AG04450 (cell line): ENCODE results near the gene PCA3. TPM values are rescaled to one million over a fixed set of nuclear protein-coding genes. Genes with fewer than 3 reads are reported as not detected.

ENCODE experiments used
- CTCF ChIA-PET: fragments of 300-600, 350-600 bp; formaldehyde crosslinking; extraction: SDS; loops from one replicate; lab custom pipeline; 2022; ENCODE audit warnings: antibody characterized with exemption, inconsistent platforms; lab: Charles Lee
- POLR2A ChIA-PET: fragments of 350-600 bp; formaldehyde crosslinking; extraction: SDS; loops from one replicate; lab custom pipeline; 2021; ENCODE audit warnings: antibody characterized with exemption, inconsistent platforms; lab: Yijun Ruan, JAX
- DNase-seq: peaks from one replicate; pipeline ENCODE4 v3.0.0-alpha.2; 2011; ENCODE audit warnings: low read depth, low spot score
- H3K27ac ChIP-seq: one replicate; pipeline ENCODE4 v1.5.1; 2012; ENCODE audit warnings: low read depth, low read length, control low read depth
- H3K27me3 ChIP-seq: one replicate; pipeline ENCODE4 v1.6.0; 2012; ENCODE audit warnings: low read length; ENCODE audit not compliant: control insufficient read depth, insufficient read depth
- H3K4me3 ChIP-seq: 2 replicates; pipeline ENCODE4 v1.5.1; 2011; ENCODE audit warnings: mild to moderate bottlenecking, low read depth, low read length, control low read depth
- H3K9me3 ChIP-seq: 2 replicates; pipeline ENCODE4 v1.5.1; 2012; ENCODE audit warnings: low read length; ENCODE audit not compliant: control insufficient read depth, insufficient read depth
- CTCF ChIP-seq: IDR thresholded peaks from 2 replicates; pipeline ENCODE4 v1.5.1; 2011; ENCODE audit warnings: low read depth, low read length, control low read depth, inconsistent platforms
- polyA plus RNA-seq: library from polyadenylated mRNA; depleted of rRNA; stranded (reverse); fragments of >200 nt; gene quantifications from 2 replicates; pipeline ENCODE4 v1.2.3, GENCODE V29; 2011; rRNA removed
- small RNA-seq: library from RNA; depleted of rRNA; stranded (forward); fragments of <200 nt; gene quantifications from one replicate; pipeline ENCODE3, GENCODE V24; 2012; ENCODE audit warnings: low read depth; ENCODE audit not compliant: insufficient read length

PCA3 gene
- polyA plus RNA-seq, 1 experiment, result not detected

GRCh38 chr9:76828447-76828846 lies 64.2 kb downstream of the PCA3 start:
- Histone ChIP-seq H3K4me3 (no peak overlapping the region), H3K27me3 (no peaks in the 10 kb centered on the region), H3K27ac (no peak overlapping the region), H3K9me3 (0 out of 2 replicates have a peak, but pooled peaks cover 2% of the 10 kb centered on the region)
- ChIA-PET CTCF (interaction anchor here (0.7 kb wide), 1 partner anchor 338 kb away, joined by 4 read pairs; no protein-coding TSS in a partner anchor), POLR2A (no interaction called here)
- no peak for DNase-seq
- no peak for TF ChIP-seq CTCF

GRCh38 chr9:76835571-76836283 lies 71.5 kb downstream of the PCA3 start:
- ChIA-PET POLR2A (interaction anchor here (0.9 kb wide), 1 partner anchor 9 kb away, joined by 10 read pairs; no protein-coding TSS in a partner anchor), CTCF (interaction anchor here (1.2 kb wide), 1 partner anchor 25 kb away, joined by 3 read pairs; no protein-coding TSS in a partner anchor)
- Histone ChIP-seq H3K27me3 (no peaks in the 10 kb centered on the region), H3K27ac (peak overlapping the region; percentile 86), H3K9me3 (no peaks in the 10 kb centered on the region), H3K4me3 (no peak overlapping the region; the same call in 1 of the 2 replicates)
- TF ChIP-seq CTCF, result no peak
- DNase-seq, result peak; percentile 66

Small RNA genes lying within 50 kb of the gene (small RNA-seq; reads per million reads assigned to genes)
- gene AL359314.1, result not detected

Other genes starting within 250 kb of the PCA3 start
- 1.1 TPM in 2 replicates for gene PRUNE2, start 141.7 kb downstream of the PCA3 start, polyA plus RNA-seq